Measurements from ENCODE around the gene AQP7.
"Not testable (repeated sequence)": the region's sequence is repeated elsewhere in the genome, so short reads cannot be mapped to it uniquely, and the experiment has no call there.

Gene AQP7

GRCh38 chr9:33399047-33399446 is 3.3 kb downstream of the AQP7 start:
- DNase-seq (ENCODE audit: low read depth in 2 of 2, low spot score in 1 of 2) = not testable (repeated sequence)

GRCh38 chr9:33397801-33398200 is 4.6 kb downstream of the AQP7 start:
- DNase-seq (ENCODE audit: low read depth in 2 of 2, low spot score in 1 of 2) = not testable (repeated sequence)

- DNase-seq (ENCODE audit: low read depth in 2 of 2, low spot score in 1 of 2) = not testable (repeated sequence)
These were observed 7.0 kb downstream of the AQP7 start for GRCh38 chr9:33395159-33395879.

GRCh38 chr9:33393986-33394385 is 8.4 kb downstream of the AQP7 start:
- not testable (repeated sequence) for DNase-seq (ENCODE audit: low read depth in 2 of 2, low spot score in 1 of 2)

- no peak for DNase-seq (ENCODE audit: low read depth in 2 of 2, low spot score in 1 of 2)
These were observed 8.8 kb downstream of the AQP7 start for GRCh38 chr9:33393581-33393980.

- not testable (repeated sequence) for DNase-seq (ENCODE audit: low read depth in 2 of 2, low spot score in 1 of 2)
These were observed 9.8 kb downstream of the AQP7 start for GRCh38 chr9:33392591-33393021.

- not testable (repeated sequence) for DNase-seq (ENCODE audit: low read depth in 2 of 2, low spot score in 1 of 2)
These were observed 11.1 kb downstream of the AQP7 start for GRCh38 chr9:33391111-33391771.

GRCh38 chr9:33388110-33388994 is 14.0 kb downstream of the AQP7 start:
- DNase-seq (ENCODE audit: low read depth in 2 of 2, low spot score in 1 of 2) = no peak

GRCh38 chr9:33386998-33387397 is 15.4 kb downstream of the AQP7 start:
- not testable (repeated sequence) for DNase-seq (ENCODE audit: low read depth in 2 of 2, low spot score in 1 of 2)

GRCh38 chr9:33386641-33386996 is 15.7 kb downstream of the AQP7 start:
- not testable (repeated sequence) for DNase-seq (ENCODE audit: low read depth in 2 of 2, low spot score in 1 of 2)

GRCh38 chr9:33385979-33386640 is 16.3 kb downstream of the AQP7 start:
- DNase-seq (ENCODE audit: low read depth in 2 of 2, low spot score in 1 of 2) = not testable (repeated sequence)

GRCh38 chr9:33385536-33385935 is 16.8 kb downstream of the AQP7 start:
- DNase-seq (ENCODE audit: low read depth in 2 of 2, low spot score in 1 of 2) = not testable (repeated sequence)

- DNase-seq (ENCODE audit: low read depth in 2 of 2, low spot score in 1 of 2) = not testable (repeated sequence)
These were observed 19.0 kb downstream of the AQP7 start for GRCh38 chr9:33383396-33383795.

- not testable (repeated sequence) for DNase-seq (ENCODE audit: low read depth in 2 of 2, low spot score in 1 of 2)
These were observed 20.0 kb downstream of the AQP7 start for GRCh38 chr9:33382397-33382796.

- no peak for DNase-seq (ENCODE audit: low read depth in 2 of 2, low spot score in 1 of 2)
These were observed 21.1 kb downstream of the AQP7 start for GRCh38 chr9:33381231-33381791.

- DNase-seq (ENCODE audit: low read depth in 2 of 2, low spot score in 1 of 2) = no peak
These were observed 21.8 kb downstream of the AQP7 start for GRCh38 chr9:33380390-33381094.

- DNase-seq (ENCODE audit: low read depth in 2 of 2, low spot score in 1 of 2) = no peak
These were observed 22.5 kb downstream of the AQP7 start for GRCh38 chr9:33379666-33380389.

- DNase-seq (ENCODE audit: low read depth in 2 of 2, low spot score in 1 of 2) = no peak
These were observed 24.1 kb downstream of the AQP7 start for GRCh38 chr9:33378121-33378795.
